ENCODE results near the gene PDCD11. TPM values are rescaled to one million over a fixed set of nuclear protein-coding genes. Genes with fewer than 3 reads are reported as not detected.

Gene PDCD11
- total and polyA plus RNA-seq, 2 of the 8 experiments (the other 6 are each of a cell fraction or from before 2014, with no cell fraction given): 18.1 to 79.1 TPM

DNA sequence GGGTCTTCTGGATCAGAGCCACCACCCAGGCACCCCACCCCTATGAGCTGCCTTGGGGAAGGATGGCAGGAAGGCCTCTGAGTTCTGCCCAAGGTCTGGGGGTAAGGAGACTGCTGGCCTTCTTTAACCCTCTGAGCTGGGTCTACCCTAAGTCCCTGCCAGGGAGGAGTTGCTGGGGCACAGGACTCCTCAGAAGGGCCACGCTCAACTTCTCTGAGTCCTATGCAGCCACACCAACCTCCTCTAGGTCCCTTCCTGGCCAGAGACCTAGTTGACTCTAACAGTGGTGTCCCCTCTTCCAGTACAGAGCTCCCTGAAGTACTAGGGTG, 94.5 kb downstream of the PDCD11 start (continued):
- TF ChIP-seq EGR1 (IDR thresholded peaks at IDR 0.05; ENCODE audit: borderline replicate concordance, low read depth, low read length) (no peak), SAP30 (IDR thresholded peaks at IDR 0.05; ENCODE audit: insufficient read depth, insufficient replicate concordance, low read length) (no peak), HDAC2 (IDR thresholded peaks at IDR 0.05; ENCODE audit: borderline replicate concordance in 1 of 2, low read depth in 2 of 2, low read length in 2 of 2) (no peak), POU5F1 (IDR thresholded peaks at IDR 0.05; ENCODE audit: low read depth, low read length) (no peak), NRF1 (IDR thresholded peaks at IDR 0.05; ENCODE audit: low read depth, low read length) (no peak), CBX8 (IDR thresholded peaks at IDR 0.05; ENCODE audit: borderline replicate concordance, low read depth, low read length) (no peak)
